Endothelial cell (in vitro differentiated cells): Measurements from ENCODE around the gene MR1. TPM values are rescaled to one million over a fixed set of nuclear protein-coding genes. Genes with fewer than 3 reads are reported as not detected.
A peak's percentile ranks its signal among the peaks of the same experiment; 100 is the strongest.

Experiments
- DNase-seq: peaks from one replicate; pipeline ENCODE4 v3.0.0; 2021; ENCODE audit warnings: low spot score
- H3K27ac Mint-ChIP-seq: one replicate; pipeline ENCODE4 v1.8.0; 2021; ENCODE audit warnings: mixed read lengths, inconsistent platforms; ENCODE audit not compliant: unreplicated experiment
- H3K27me3 Mint-ChIP-seq: one replicate; pipeline ENCODE4 v1.8.0; 2021; ENCODE audit warnings: mild to moderate bottlenecking, moderate library complexity, mixed read lengths, inconsistent platforms; ENCODE audit not compliant: unreplicated experiment
- H3K36me3 Mint-ChIP-seq: one replicate; pipeline ENCODE4 v1.8.0; 2021; ENCODE audit warnings: mild to moderate bottlenecking, low read depth, mixed read lengths, inconsistent platforms; ENCODE audit not compliant: unreplicated experiment
- H3K4me1 Mint-ChIP-seq: one replicate; pipeline ENCODE4 v1.8.0; 2021; ENCODE audit warnings: mild to moderate bottlenecking, mixed read lengths, inconsistent platforms; ENCODE audit not compliant: unreplicated experiment
- H3K4me3 Mint-ChIP-seq: one replicate; pipeline ENCODE4 v1.8.0; 2021; ENCODE audit warnings: mild to moderate bottlenecking, mixed read lengths, inconsistent platforms; ENCODE audit not compliant: unreplicated experiment
- H3K9me3 Mint-ChIP-seq: one replicate; pipeline ENCODE4 v1.8.0; 2021; ENCODE audit warnings: mixed read lengths, inconsistent platforms; ENCODE audit not compliant: unreplicated experiment
- CTCF ChIP-seq: fragments of 200-600 bp; sonication (generic); IDR thresholded peaks from one replicate; pipeline ENCODE4 v1.5.0; 2021; ENCODE audit warnings: antibody characterized with exemption; ENCODE audit not compliant: unreplicated experiment
- total RNA-seq: library from RNA; stranded (reverse); fragmentation: NEBNext Ultra II Directional; extraction: Animal tissue kit (Norgen Biotek cat#: 25700); gene quantifications from one replicate; pipeline ENCODE4 v1.2.1, GENCODE V29; 2021; ENCODE audit not compliant: unreplicated experiment

MR1 gene
- total RNA-seq, 1 donor from 2014 or later, result 0.67 TPM

DNA sequence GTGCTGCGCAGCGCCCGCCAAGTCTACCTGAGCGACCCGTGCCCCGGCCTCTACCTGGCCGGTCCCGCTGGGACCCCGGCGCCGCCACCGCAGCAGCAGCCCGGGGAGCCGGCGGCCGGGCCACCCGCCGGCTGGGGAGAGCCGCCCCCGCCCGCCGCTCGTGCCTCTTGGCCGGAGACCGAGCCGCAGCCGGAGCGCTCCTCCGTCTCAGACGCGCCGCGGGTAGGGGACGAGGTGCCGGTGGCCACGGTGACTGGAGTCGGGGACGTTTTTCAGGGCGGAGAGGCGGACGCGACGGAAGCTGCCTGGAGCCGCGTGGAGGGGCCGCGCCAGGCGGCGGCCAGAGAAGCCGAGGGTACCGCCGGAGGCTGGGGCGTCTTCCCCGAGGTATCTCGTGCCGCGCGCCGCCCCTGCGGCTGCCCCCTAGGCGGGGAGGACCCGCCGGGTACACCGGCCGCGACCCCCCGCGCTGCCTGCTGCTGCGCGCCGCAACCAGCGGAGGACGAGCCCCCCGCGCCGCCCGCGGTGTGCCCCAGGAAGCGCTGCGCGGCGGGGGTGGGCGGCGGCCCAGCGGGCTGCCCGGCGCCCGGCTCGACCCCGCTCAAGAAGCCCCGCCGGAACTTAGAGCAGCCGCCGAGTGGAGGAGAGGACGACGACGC lies 55.4 kb downstream of the MR1 start:
- Mint-ChIP-seq H3K4me3 (peak overlapping the region; percentile 100), H3K4me1 (peaks cover 27% of the 10 kb centered on the region), H3K27ac (peak overlapping the region; percentile 99), H3K27me3 (peaks cover 23% of the 10 kb centered on the region), H3K9me3 (no peaks in the 10 kb centered on the region), H3K36me3 (peaks cover 10% of the 10 kb centered on the region)
- peak; percentile 44 for DNase-seq
- no peak for TF ChIP-seq CTCF

GRCh38 chr1:181089676-181090544 lies 56.1 kb downstream of the MR1 start:
- no peak for TF ChIP-seq CTCF
- Mint-ChIP-seq H3K27ac (peak overlapping the region; percentile 99), H3K9me3 (no peaks in the 10 kb centered on the region), H3K27me3 (peaks cover 23% of the 10 kb centered on the region), H3K4me3 (peak overlapping the region; percentile 100), H3K36me3 (peaks cover 10% of the 10 kb centered on the region), H3K4me1 (peaks cover 33% of the 10 kb centered on the region)
- DNase-seq, result peak; percentile 67

- Mint-ChIP-seq H3K9me3 (no peaks in the 10 kb centered on the region), H3K4me3 (peak overlapping the region; percentile 100), H3K27me3 (peaks cover 23% of the 10 kb centered on the region), H3K27ac (peak overlapping the region; percentile 99), H3K4me1 (peaks cover 38% of the 10 kb centered on the region), H3K36me3 (peaks cover 10% of the 10 kb centered on the region)
- DNase-seq, result no peak
- no peak for TF ChIP-seq CTCF
Measured at GRCh38 chr1:181090641-181091126, 56.9 kb downstream of the MR1 start.

DNA sequence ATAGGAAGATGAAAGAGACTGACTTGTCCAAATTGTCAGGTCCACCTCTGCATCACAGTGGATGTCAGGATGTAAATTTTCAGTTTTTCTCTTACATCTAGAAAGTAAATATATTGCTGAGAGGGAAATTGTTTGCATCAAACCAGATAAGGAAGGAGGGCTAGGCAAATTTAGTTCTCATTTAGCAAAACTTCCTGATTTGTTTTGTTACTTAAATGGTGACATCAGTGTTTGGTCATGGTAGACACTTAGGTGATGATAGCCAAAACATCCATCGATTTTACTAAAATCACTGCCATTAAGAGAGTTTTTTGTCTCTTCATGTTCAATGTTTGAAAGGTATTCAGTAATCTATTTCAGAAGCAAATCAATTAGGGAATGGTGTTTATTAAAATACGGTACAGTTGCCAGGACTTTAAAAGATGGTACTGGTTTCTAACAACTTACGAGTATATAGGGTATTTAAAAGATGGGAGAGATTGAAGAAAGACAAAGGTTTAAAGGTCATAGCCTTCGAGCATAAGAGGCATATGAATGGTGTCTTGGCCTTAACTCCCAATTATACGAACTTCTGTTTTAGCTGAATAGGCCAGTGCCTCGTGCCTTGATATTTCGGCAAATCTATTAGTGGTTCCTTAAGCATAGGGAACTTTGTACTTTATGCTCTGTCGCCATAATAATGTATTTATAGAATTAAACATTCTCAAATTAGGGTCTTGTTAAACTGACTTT lies 57.7 kb downstream of the MR1 start:
- Mint-ChIP-seq H3K9me3 (no peaks in the 10 kb centered on the region), H3K4me3 (peak overlapping the region; percentile 100), H3K36me3 (peaks cover 14% of the 10 kb centered on the region), H3K27me3 (peaks cover 23% of the 10 kb centered on the region), H3K27ac (peak overlapping the region; percentile 64), H3K4me1 (peaks cover 44% of the 10 kb centered on the region)
- no peak for TF ChIP-seq CTCF
- DNase-seq, result no peak
